Endometrial microvascular endothelial cells (primary cell): ENCODE results near the gene MYO9B. TPM values are rescaled to one million over a fixed set of nuclear protein-coding genes. Genes with fewer than 3 reads are reported as not detected.

ENCODE experiments used
- in situ Hi-C: cut with HindIII; loops from 2 replicates; pipeline ENCODE4 v1.10.0; 2017; ENCODE audit warnings: low sequenced_read_pairs, low pct_unique_long_range_greater_than_20kb; ENCODE audit errors: inconsistent ontology term
- total RNA-seq: library from RNA; depleted of rRNA; stranded (reverse); fragments of >200 nt; gene quantifications from one replicate; pipeline ENCODE4 v1.2.3, GENCODE V29; 2015; ENCODE audit errors: inconsistent ontology term

Gene MYO9B
- total RNA-seq, 1 donor from 2014 or later: 60.7 TPM

DNA sequence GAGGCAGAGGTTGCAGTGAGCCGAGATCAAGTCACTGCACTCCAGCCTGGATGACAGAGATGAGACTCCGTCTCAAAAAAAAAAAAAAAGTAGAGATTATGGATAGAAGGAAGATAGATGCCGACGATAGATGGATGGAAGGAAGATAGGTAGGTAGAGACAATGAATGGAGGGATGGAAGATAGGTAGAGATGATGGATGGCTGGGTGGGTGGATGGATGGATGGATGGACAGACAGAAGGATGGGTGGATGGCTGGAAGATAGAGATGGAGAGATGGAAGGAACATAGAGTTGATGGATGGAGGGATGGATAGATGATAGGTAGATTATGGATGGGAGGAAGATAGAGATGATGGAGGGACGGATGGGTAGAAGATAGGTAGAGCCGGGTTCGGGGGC is 121.0 kb downstream of the MYO9B start:
- in situ Hi-C loops: no loop called here

DNA sequence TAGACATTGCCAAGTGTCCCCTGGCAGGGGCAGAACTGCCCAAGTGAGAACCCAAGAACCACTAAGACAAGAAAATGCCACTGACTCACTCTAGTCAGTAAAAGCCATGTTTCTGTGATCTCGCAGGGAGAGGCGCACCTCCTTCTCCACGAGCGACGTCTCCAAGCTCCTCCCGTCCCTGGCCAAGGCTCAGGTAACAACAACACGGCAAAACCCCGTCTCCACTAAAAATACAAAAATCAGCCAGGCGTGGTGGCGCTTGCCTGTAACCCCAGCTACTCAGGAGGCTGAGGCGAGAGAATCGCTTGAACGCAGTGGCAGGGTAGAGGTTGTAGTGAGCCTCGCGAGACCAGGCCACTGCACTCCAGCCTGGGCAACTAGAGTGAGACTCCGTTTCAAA is 122.1 kb downstream of the MYO9B start:
- in situ Hi-C loops: no loop called here

DNA sequence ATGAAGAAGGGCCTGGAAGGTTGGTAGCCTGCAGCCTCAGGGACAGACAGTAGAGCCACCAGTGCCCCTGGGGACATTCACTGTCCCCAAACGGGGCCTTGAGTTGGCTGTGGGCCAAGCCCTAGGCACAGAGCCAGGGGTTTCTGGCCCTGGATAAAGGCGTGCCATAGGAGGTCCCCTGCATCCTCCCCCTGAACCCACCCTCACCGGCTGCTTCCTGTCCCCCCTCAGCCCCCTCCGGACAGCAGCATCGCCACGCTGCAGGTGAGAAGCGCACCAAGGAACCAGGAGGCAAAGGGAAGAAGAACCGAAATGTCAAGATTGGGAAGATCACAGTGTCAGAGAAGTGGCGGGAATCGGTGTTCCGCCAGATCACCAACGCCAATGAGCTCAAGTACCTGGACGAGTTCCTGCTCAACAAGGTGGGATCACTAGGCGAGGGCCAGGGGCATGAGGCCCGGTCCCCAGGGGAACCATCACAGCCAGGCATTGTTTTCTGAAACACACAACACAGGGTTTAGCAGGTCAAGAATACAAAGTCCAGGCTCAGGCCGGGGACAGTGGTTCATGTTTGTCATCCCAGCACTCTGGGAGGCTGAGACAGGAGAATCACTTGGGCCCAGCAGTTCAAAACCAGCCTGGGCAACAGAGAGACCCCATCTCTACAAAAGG is 125.0 kb downstream of the MYO9B start:
- in situ Hi-C loops: no loop called here

DNA sequence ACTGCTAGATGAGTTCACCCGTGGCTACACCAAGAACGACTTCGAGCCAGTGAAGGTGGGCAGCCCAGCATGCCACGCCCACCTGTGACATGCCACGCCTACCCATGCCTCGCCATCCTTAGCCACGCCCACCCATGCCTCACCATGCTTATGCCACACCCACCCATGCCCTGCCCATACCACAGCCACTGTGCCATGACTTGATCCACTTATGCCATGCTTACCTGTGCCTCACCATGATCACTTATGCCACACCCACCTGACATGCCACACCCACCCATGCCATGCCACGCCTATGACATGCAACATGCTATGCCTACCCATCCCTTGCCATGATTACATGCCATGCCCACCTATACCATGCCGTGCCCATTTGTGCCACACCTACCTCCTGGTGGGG is 126.7 kb downstream of the MYO9B start:
- in situ Hi-C loops: no loop called here

DNA sequence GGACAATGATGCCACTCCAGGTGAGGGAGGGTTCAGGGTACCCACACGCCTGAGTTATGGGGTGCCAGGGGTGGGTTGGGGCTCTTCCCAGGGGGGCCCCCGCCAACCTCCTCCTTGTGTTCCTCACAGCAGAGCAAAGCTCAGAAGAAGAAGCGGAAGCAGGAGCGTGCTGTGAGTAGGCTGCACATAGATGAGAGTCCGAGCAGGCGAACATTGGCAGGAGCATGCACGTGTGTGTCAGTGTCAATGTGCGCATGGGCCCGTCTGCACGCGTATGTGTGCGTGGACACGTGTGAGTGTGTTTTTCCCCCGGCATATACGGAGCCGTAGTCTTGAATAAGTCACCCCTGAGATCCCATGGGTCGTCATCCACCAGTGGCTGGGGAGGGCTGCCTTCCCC is 127.1 kb downstream of the MYO9B start:
- in situ Hi-C loops: no loop called here

DNA sequence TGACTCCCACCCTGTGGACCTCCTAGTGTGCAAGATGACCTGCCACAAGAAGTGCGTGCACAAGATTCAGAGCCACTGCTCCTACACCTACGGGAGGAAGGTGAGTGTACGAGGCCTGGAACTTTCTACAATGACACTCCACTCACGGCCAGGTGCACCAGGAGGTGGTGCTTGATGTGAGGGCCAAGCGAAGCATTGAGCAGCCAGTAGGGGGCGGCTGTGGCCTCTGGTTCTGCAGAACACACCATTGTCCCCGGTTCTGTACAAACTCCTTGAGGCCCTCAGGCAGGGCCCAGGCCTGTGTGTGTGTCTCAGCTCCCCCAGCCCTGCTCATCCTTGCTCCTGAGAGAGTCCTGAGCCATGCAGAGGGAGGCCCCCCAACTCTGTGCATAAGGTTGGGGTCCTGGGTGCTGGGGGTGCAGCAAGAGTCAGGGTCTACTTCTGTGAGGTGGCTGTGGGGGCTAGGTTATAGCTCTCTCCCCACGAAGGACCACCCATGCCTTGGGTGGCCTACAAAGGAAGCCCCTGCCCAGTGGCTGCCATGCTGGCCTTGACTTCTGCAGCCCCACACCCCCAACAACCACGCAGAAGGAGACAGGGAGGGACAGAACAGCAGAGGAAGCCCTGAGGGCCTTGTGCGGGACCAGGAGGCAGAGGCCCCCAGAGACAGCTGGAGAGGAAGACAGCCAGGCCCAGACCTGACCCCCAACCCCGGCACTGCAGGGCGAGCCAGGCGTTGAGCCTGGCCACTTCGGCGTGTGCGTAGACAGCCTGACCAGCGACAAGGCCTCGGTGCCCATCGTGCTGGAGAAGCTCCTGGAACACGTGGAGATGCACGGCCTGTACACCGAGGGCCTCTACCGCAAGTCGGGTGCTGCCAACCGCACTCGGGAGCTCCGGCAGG is 129.9 kb downstream of the MYO9B start:
- in situ Hi-C loops: no loop called here

DNA sequence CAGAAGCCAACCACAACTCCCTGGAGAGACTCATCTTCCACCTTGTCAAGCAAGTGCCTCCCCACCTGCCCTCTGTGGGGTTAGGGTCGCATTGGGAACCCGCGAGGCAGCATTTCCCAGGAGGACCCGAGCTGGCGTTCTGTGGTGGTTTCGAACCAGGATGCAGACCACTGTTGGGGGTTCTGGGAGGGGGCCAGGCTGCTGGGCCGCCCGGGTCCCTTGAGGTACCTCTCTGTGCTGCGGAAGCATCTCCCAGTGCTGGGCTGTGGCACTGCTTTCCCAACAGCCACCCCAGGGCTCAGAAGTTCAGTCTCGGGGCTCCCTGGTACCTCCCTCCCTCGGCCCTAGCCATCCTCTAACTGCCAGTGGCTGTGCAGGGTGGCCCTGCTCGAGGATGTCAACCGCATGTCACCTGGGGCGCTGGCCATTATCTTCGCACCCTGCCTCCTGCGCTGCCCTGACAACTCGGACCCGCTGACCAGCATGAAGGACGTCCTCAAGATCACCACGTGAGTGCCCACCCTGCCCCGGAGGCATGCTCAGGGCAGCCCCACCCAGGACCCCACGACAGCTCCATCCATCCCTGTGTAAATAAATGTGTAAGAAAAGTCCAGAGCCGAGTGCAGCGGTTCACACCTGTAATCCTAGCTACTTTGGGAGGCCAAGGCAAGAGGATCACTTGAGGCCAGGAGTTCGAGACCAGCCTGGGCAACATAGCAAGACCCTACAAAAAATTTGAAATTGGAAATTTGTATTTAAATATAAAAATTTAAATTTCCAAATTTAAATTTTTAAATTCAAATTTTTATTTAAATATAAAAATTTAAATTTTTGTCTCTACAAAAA is 131.4 kb downstream of the MYO9B start:
- in situ Hi-C loops: no loop called here

DNA sequence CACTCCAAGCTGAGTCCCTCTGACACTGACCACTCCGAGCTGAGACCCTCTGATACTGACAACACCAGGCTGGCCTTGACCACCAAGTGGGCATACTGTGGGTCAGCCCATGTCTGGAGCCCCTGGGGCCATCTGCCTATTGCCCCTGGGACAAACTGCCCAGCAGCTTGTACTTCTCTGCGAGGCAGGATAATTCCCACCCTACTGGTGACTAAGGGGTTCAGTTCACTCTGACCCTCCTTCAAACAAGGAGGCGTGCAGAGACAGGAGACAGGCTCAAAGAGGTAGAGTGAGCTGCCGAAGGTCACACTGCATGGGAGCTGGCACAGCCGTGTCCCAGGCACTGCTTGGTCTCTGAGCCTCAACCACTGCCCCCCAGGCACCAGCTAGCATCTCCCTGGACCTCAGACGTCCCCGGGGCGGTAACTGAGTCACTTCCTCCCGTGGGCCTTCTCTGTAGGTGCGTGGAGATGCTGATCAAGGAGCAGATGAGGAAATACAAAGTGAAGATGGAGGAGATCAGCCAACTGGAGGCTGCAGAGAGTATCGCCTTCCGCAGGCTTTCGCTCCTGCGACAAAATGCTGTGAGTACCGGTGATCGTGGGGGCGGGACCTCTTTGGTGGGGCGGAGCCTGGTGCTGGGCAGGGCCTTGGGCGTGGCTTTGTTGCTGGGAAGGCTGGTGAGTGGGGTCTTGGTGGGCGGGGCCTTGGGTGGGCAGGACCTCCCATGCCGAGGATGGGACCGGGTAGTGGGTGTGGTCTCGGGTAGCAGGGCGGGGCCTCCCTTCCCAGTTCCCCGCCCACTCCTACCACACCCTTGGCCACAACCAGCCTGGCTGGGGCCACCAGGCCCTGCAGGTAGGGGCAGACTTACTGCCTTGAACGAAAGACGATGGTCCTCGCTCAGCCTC is 133.8 kb downstream of the MYO9B start:
- in situ Hi-C loops: no loop called here

DNA sequence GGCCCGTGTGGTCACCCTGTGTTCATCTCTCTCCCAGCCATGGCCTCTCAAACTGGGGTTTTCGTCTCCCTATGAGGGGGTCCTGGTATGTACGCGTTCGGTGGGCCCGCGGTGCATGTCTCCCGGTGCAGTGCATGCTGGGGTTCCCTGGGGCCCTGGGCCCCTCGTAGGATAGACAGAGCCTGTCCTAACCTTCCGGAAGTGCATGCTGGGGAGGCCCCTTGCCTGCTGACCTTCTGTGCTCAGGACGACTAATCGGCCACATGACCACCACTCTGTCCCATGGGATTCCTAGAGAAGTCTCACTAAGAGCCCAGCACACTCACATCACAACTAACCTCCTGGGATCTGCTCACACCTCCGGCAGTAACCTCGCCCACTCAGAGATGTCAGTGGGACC is 134.7 kb downstream of the MYO9B start:
- in situ Hi-C loops: no loop called here

DNA sequence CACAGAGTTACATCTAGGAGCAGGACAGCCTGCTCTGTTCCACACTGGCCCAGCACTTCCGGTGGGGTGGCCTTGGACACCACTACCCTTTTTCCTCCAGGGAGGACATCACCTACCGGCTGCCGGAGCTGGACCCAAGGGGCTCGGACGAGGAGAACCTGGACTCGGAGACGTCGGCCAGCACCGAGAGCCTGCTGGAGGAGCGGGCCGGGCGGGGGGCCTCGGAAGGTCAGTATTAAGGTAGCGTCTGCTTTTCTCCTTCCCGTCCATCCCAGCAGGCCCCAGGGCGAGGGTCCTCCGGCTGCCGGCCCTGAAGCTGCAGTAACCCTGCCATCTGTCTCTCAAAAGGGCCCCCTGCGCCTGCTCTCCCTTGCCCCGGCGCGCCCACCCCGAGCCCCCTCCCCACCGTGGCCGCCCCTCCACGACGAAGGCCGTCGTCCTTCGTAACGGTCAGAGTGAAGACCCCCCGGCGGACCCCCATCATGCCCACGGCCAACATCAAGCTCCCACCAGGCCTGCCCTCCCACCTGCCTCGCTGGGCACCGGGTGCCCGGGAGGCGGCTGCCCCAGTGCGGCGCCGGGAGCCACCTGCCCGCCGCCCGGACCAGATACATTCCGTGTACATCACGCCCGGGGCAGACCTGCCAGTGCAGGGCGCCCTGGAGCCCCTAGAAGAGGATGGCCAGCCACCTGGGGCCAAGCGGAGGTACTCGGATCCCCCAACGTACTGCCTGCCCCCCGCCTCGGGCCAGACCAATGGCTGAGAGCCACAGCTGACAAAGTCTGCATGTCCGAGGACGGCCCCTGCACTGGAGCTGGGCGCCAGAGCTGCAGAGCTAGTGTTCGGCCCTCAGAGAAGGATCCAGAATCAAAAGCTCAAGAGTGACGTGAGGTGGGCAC is 136.2 kb downstream of the MYO9B start:
- in situ Hi-C loops: no loop called here

DNA sequence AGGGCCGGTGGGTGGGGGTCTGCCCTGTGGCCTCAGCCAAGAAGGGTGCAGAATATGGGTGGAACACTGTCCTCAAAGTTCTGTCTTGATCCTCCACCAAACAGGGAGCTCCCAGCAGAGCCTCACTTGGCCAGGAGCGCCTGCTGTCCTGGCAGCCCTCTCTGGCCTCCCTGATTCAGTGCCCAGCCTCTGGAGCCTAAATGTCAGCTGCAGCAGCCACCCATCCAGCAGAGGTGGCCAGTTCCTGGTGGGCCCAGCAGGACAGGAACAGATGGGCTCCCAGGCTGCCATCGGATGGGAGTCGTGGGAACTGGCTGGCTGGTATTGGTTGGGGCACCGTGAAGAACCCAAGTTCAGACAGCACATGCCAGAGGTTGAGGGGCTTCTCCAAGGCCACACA is 137.8 kb downstream of the MYO9B start:
- in situ Hi-C loops: no loop called here

DNA sequence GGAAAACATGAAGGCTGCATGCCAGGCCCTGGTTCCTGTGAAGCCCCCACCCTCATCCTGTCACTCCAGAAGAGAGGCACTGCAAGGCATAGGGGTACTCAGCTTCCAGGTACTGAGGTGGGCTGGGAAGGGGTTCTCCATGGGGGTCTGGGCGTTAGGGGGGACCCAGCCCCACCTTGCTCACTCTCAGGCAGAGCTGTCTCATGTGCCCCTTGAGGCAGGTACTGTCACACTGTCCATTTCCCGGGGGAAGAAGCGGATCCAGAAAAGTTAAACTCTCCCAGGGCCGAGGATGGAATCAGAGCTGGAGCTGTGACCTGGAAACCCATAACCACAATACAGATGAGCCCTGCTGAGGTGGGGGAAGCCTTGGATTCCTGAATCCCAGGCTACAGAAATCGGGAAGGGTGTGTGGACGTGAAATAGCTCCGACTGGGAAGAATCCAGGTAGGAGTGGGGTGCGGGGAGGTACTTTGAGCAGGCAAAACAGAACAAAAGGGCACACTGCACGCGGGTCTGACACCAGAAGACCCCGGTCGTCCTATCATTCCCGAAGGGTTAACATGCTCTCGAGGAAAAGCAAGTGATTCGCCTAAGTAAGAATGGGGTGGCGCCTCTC is 139.0 kb downstream of the MYO9B start:
- in situ Hi-C loops: no loop called here

DNA sequence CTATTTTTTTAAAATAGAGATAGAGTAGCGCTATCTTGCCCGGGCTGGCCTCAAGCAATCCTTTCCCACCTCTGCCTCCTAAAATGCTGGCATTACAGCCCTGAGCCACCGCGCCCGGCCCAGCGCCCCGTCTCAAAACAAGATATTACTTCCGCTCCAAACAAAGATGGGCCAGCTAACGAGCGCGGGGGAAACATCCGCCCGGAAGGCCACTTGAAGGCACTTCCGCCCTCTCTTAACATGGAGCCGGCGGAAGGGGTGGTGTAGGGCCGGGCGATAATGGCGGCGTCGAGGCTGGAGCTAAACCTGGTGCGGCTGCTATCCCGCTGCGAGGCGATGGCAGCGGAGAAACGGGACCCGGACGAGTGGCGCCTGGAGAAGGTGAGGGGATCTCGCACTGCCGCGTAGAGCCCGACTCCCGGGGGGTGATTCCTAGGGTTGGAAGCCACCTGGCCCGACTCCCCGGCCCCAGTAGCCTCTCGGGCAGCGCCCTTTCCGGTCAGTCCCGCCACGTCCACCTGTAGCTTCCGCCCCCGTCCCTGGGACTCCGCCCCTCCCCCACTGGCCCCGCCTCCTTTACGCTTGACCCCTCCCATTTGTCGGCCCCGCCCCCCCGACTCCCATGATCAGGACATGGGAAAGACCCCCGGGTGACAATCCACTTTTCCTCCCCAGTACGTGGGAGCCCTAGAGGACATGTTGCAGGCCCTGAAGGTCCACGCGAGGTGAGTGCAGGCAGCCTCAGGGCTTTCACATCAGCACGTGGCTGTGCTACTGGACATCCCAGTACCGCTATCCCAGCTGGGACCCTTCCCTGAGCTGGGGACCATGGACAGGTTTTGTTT is 139.8 kb downstream of the MYO9B start, which contains the start of gene USE1:
Gene USE1 (plus strand): TSS at position 231 of the 845 bp plus-strand sequence. CDS start 49 bp downstream, at position 280.
- in situ Hi-C loops: no loop called here

DNA sequence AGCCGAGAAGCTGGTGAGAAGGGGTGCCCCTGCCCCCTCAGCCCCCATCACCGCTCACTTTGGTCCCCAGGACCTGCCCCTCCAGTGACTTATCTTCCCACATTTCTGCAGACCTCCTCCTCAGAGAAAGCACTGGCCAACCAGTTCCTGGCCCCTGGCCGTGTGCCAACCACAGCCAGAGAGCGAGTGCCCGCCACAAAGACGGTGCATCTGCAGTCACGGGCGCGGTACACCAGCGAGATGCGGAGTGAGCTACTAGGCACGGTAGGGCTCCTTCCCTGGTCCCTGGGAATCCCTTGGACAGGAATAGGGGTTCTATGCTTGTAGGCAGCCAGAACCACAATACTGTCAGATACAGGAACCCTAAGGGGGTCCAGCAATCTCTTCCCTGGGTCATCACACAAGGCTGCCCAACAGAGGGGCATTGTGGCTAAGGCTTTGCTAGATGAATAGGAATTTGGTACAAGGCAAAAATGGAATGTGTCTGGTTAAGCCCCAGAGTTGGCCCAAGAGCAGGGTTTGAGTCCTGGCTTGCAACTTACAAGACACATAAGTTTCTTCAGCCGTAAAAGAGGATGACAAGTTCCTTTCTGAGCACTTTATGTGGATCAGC is 140.6 kb downstream of the MYO9B start:
- in situ Hi-C loops: no loop called here

DNA sequence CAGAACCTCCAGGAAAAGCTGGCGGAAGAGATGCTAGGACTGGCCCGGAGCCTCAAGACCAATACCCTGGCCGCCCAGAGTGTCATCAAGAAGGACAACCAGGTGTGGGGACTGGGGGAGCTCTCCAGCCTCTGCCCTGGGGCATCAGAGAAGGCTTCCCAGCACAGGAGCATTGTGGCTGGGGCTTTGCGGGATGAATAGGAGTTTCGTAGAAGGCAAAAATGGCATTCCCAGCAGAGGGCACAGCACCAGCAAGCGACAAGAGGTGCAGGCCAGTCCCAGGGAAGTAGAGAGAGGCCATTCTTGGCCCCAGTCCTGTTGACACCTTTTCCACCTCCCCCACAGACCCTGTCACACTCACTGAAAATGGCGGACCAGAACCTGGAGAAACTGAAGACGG is 143.7 kb downstream of the MYO9B start:
- in situ Hi-C loops: no loop called here

DNA sequence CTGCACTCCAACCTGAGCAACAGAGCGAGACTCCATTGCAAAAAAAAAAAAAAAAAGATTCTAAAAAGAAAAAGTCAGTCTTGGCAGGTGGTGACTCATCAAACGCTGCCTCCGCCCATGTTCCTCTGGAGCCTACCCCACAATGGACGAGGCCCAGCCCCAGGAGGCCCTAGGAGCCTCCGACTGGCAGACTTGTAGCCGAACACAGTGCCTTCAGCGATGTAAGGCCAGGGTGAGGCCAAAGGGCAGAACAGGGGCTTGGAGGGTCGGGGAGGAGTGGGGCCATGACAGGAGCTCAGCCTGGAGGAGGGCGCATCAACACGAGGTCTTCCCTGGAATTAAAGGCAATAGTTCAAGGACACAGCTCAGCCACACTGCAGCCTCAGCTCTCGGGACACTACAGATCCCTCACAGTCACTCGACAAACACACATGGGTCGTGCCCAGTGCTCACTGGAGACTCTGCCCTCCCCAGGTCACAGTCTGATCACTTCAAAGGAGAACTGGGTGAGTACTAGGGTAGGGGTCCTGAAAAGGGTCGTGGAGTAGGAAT is 144.7 kb downstream of the MYO9B start:
- in situ Hi-C loops: no loop called here
